K562 (cell line): ENCODE results near the gene HMCES. TPM values are rescaled to one million over a fixed set of nuclear protein-coding genes. Genes with fewer than 3 reads are reported as not detected.

Experiments
- ATAC-seq: fragments of 200-7000 bp; cut with Tn5 transposase; 3 replicates; pipeline ENCODE4 v1.9.1; 2020; ENCODE audit warnings: moderate library complexity
- BruUV-seq: library from RNA; stranded (reverse); fragments of 400-500 nt; replicated peaks from 2 replicates; lab custom pipeline; 2021; lab: Mats Ljungman, UMichigan
- CTCF ChIA-PET: fragments of 300-600 bp; formaldehyde crosslinking; extraction: SDS; loops from one replicate; lab custom pipeline; 2021; ENCODE audit warnings: low intra/inter-chr PET ratio; lab: Yijun Ruan, JAX
- POLR2A ChIA-PET: fragments of 300-600, 350-650 bp; sonication (Branson Sonifier 250); formaldehyde crosslinking; extraction: SDS; loops from one replicate; lab custom pipeline; 2021; ENCODE audit warnings: antibody characterized with exemption, inconsistent platforms; lab: Yijun Ruan, JAX
- DNase-seq, 4 experiments: peaks; one replicate each; pipeline versions ENCODE4 v3.0.0 to v3.0.0-alpha.2; 2011 to 2018; ENCODE audit warnings: low spot score in 3 of 4, mixed read lengths in 3 of 4; ENCODE audit errors: extremely low read depth in 1 of 4
- FAIRE-seq: peaks from 2 replicates; lab custom pipeline; 2011; peaks lifted over from hg19 to GRCh38; lab: Jason Lieb, UNC
- H2AFZ ChIP-seq: 2 replicates; pipeline ENCODE4 v1.6.0; 2011; ENCODE audit warnings: low read depth, low read length, control low read depth, inconsistent platforms
- H3K27ac ChIP-seq: fragments of 200-600 bp; 3 replicates; pipeline ENCODE4 v1.8.0; 2011; ENCODE audit warnings: low read depth, mild to moderate bottlenecking, control low read depth, inconsistent platforms, low read length, moderate library complexity, mixed read lengths; ENCODE audit errors: extremely low read depth
- H3K27me3 ChIP-seq, 2 experiments: fragments of 300-600 bp in 1 of 2; 2 replicates in 1 of 2; 3 replicates in 1 of 2; pipeline versions ENCODE4 v1.6.0 to v1.8.0; 2011; ENCODE audit warnings: inconsistent platforms in 2 of 2, low read length in 2 of 2, mild to moderate bottlenecking in 1 of 2, mixed read lengths in 1 of 2, moderate library complexity in 1 of 2; ENCODE audit not compliant: control insufficient read depth in 2 of 2, insufficient read depth in 2 of 2
- H3K36me3 ChIP-seq: fragments of 300-600 bp; 3 replicates; pipeline ENCODE4 v1.8.0; 2011; ENCODE audit warnings: mild to moderate bottlenecking, low read length, inconsistent platforms; ENCODE audit not compliant: control insufficient read depth, insufficient read depth
- H3K4me1 ChIP-seq, 2 experiments: fragments of 200-600 bp in 1 of 2; replicated peaks in 1 of 2; 2 replicates in 1 of 2; 3 replicates in 1 of 2; pipeline versions ENCODE4 v1.5.1 to v1.8.0; 2011; ENCODE audit warnings: inconsistent platforms in 2 of 2, low read length in 2 of 2, mild to moderate bottlenecking in 1 of 2, mixed read lengths in 1 of 2, moderate library complexity in 1 of 2; ENCODE audit not compliant: control insufficient read depth in 2 of 2, insufficient read depth in 2 of 2
- H3K4me2 ChIP-seq: 2 replicates; pipeline ENCODE4 v1.6.1; 2011; ENCODE audit warnings: low read length, control low read depth, inconsistent platforms, mixed read lengths; ENCODE audit not compliant: insufficient read depth
- H3K4me3 ChIP-seq: fragments of 200-600 bp; sonication (generic), shearing (Covaris generic); 2 replicates; pipeline ENCODE4 v1.5.1; 2016; ENCODE audit warnings: control low read depth, inconsistent platforms
- H3K79me2 ChIP-seq: fragments of 200-600 bp; 3 replicates; pipeline ENCODE4 v1.8.0; 2011; ENCODE audit warnings: low read length, inconsistent platforms; ENCODE audit not compliant: control insufficient read depth, insufficient read depth
- H3K9ac ChIP-seq, 2 experiments: 2 replicates each; pipeline versions ENCODE4 v1.6.0 to v1.6.1; 2011; ENCODE audit warnings: low read depth in 2 of 2, low read length in 2 of 2, control low read depth in 1 of 2, inconsistent platforms in 1 of 2, mild to moderate bottlenecking in 1 of 2, mixed read lengths in 1 of 2; ENCODE audit not compliant: insufficient read depth in 1 of 2
- H3K9me1 ChIP-seq: one replicate; pipeline ENCODE4 v1.6.0; 2011; ENCODE audit warnings: inconsistent platforms, mild to moderate bottlenecking, low read length, moderate library complexity; ENCODE audit not compliant: control insufficient read depth, insufficient read depth
- H3K9me3 ChIP-seq: replicated peaks from 2 replicates; pipeline ENCODE4 v1.5.1; 2011; ENCODE audit warnings: low read depth, low read length, inconsistent platforms; ENCODE audit not compliant: control insufficient read depth, insufficient read depth
- H4K20me1 ChIP-seq: replicated peaks from 2 replicates; pipeline ENCODE4 v1.6.1; 2011; ENCODE audit warnings: low read length, inconsistent platforms, mixed read lengths; ENCODE audit not compliant: control insufficient read depth, insufficient read depth
- ATF1 ChIP-seq, 2 experiments: fragments of 450-650 bp in 1 of 2; IDR thresholded peaks; 2 replicates each; pipeline ENCODE4 v1.6.1; 2016; ENCODE audit warnings: missing compliant biosample characterization in 1 of 2, missing genetic modification characterization in 1 of 2
- PRDM10 ChIP-seq: fragments of 450-650 bp; IDR thresholded peaks from 2 replicates; pipeline ENCODE4 v1.6.1; 2018; ENCODE audit not compliant: partially characterized antibody
- ZNF224 ChIP-seq: sonication (generic); formaldehyde crosslinking; IDR thresholded peaks from 2 replicates; pipeline ENCODE4 v1.8.0; 2022; ENCODE audit warnings: mild to moderate bottlenecking, missing genetic modification reagents
- WGBS: fragments of 100-300 bp; shearing (Covaris generic); methylation state at CpG from one replicate; pipeline ENCODE4 v1.1.6; 2016; ENCODE audit warnings: low coverage, mixed read lengths; ENCODE audit not compliant: insufficient coverage; ENCODE audit errors: missing lambda C conversion rate; 5-methylcytosine and 5-hydroxymethylcytosine counted together
- in situ Hi-C: fragments of 300-500 bp; cut with MboI; formaldehyde crosslinking; loops from 4 replicates; pipeline ENCODE4 v1.15.0; 2018; ENCODE audit warnings: inconsistent platforms, mixed read lengths
- intact Hi-C: fragments of 100-400 bp; cut with micrococcal nuclease; formaldehyde crosslinking; loops from 2 replicates; pipeline ENCODE4 v1.14.2; 2022
- polyA plus RNA-seq, 8 experiments: library from polyadenylated mRNA; depleted of rRNA in 4 of 8; stranded (reverse) in 5 of 8; unstranded in 3 of 8; fragments of >200 nt; fragmentation: Nextera tagmentation in 2 of 8; fragmentation: Illumina TruSeq in 1 of 8; extraction: Ambion mirVana in 2 of 8; extraction: Trizol in 1 of 8; gene quantifications; 2 replicates each; pipeline versions ENCODE4 v1.2.1 to v1.2.3, GENCODE V29; 2011 to 2014; ENCODE audit warnings: inconsistent platforms in 1 of 8, missing spikeins in 1 of 8
- total RNA-seq, 7 experiments: library from RNA; depleted of rRNA in 6 of 7; stranded (reverse); fragments of >200 nt in 6 of 7; fragmentation: Illumina TruSeq in 2 of 7; extraction: Trizol in 2 of 7; gene quantifications; 2 replicates each; pipeline versions ENCODE4 v1.2.1 to v1.2.3, GENCODE V29; 2011 to 2021; ENCODE audit warnings: low replicate concordance in 1 of 7

Gene HMCES
- total and polyA plus RNA-seq, 9 of the 15 experiments (the other 6 are each of a cell fraction or from before 2014, with no cell fraction given) = 18.8 to 45.3 (median 24.8) TPM

GRCh38 chr3:129295286-129295685 lies 16.6 kb downstream of the HMCES start:
- TF ChIP-seq ZNF224 (CRISPR knock-in tag) (no peak), ATF1 (CRISPR knock-in tag; IDR thresholded peaks at IDR 0.05) (no peak), ATF1 (tag; IDR thresholded peaks at IDR 0.05) (no peak), PRDM10 (no peak)
- H3K4me3 ChIP-seq = no peak overlapping the region
- no peak overlapping the region for H3K4me2 ChIP-seq
- intact Hi-C loops = no loop called here
- H3K36me3 ChIP-seq = peaks cover 51% of the 10 kb centered on the region
- DNase-seq (no peak), ATAC-seq (no peak), FAIRE-seq (no peak)
- no peak overlapping the region for H2AFZ ChIP-seq
- H3K9ac ChIP-seq = no peak overlapping the region
- ChIA-PET CTCF (no interaction called here), POLR2A (no interaction called here)
- no peak overlapping the region for H3K27ac ChIP-seq
- H3K9me1 ChIP-seq = no peaks in the 10 kb centered on the region
- no peaks in the 10 kb centered on the region for H4K20me1 ChIP-seq
- no peaks in the 10 kb centered on the region for H3K79me2 ChIP-seq
- no peaks in the 10 kb centered on the region for H3K27me3 ChIP-seq
- no peaks in the 10 kb centered on the region for H3K9me3 ChIP-seq
- in situ Hi-C loops = no loop called here
- no TSS peak for BruUV-seq
- 88% methylated on average over 5 of the region's 5 CpGs for WGBS
- H3K4me1 ChIP-seq = no peaks in the 10 kb centered on the region
